HG03520 (cell line): Measurements from ENCODE around the gene HS6ST3.

Experiments used
- ATAC-seq: cut with Tn5 transposase; IDR thresholded peaks from one replicate; pipeline ENCODE4 v1.9.1; 2021; ENCODE audit warnings: mild to moderate bottlenecking, moderate library complexity; ENCODE audit not compliant: unreplicated experiment

Gene HS6ST3

DNA sequence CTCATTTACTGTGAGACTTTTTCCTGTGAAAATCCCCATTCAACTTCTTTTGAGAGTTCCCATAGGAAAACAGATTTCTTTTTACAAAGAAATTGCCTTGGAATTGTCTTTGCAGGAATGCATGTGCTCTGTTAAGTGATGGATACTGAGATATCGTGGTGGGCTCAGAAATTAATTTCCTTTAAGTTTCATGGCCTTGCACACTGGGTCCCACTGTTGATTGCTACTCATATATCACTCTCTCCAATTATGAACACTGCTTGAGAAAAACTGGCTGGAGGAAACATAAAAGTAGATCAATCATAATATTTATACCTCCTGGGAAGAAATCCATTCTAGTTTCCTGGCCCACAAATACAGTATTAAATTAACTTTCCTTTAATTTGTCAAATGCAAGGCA, 773.1 kb downstream of the HS6ST3 start:
- ATAC-seq: no peak

DNA sequence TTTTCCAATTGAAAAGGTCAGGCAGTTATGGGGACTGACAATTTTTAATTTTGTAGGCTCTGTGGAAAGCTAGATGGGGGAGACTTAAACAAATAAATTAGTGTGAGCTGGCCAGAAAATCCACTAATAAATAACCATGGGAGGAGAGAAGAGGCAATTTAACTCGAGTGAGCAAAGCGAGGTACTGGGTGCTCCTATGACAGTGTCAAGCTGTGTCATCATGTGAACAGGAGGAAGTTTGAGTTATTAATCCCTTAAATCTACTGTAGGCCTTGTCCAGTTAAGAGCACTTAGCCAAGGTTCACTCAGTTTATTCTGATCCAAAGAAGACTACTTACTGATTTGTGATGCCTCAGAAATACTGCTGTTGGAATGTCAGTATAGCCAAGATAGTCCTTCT, 781.6 kb downstream of the HS6ST3 start:
- no peak for ATAC-seq

DNA sequence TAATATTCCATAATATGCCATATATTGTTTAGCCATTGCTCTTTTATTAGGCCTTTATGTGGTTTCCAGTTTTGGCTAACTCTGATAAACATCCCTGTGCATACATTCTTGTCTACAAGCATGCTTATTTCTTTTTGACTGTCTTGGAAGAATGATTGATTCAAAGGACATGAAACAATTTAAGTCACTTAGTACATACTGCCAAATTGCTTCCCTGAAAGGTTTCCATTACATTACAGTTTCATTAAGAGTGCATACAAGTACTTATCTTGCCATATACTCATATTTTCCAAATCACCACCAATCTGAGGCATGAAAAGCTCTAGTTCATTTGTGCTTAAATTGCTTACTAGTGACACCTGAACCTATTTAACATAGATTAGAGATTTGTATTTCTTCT, 790.5 kb downstream of the HS6ST3 start:
- no peak for ATAC-seq
